HG03066 (cell line): ENCODE results near the gene PRRT2.
A peak's percentile ranks its signal among the peaks of the same experiment; 100 is the strongest.

Experiments
- ATAC-seq: cut with Tn5 transposase; IDR thresholded peaks from one replicate; pipeline ENCODE4 v1.9.1; 2021; ENCODE audit warnings: low read depth; ENCODE audit not compliant: unreplicated experiment

The PRRT2 gene

DNA sequence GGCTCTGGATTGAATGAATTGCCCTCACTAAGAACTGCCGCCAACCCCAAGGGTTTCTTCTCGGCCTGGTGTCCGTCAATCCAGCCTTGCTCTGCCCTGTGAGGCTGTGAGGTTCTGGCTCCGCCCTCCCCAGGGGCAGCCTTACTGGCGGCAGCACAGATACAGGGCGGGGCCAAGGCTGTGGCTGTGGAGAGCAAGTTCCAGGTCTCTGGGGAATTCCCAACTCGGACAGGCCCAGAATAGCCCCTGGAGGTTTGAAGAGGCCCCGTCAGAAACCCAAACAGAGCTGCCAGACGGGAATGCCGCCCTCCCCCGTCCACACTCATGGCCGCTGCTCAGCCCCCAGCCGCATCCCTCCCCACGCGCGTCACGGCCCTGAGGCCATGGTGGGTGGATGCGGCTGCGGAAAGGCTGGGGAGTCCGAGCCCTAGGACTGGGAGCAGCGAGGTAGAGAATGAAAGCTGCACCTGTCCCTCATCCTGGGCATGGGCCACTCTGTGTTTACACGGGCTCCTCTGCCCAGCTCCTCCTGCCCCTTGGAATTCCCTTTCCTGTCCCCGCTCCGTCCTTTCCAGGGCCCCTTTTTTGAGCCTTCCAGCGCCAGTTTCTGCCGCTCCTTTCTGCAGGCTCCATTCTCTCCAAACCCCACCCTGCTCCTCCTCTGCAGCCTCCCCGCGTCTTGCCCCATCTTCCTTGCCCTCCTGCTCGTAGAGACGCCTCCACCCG, 660 bp upstream of the PRRT2 start:
- peak; percentile 45 for ATAC-seq

DNA sequence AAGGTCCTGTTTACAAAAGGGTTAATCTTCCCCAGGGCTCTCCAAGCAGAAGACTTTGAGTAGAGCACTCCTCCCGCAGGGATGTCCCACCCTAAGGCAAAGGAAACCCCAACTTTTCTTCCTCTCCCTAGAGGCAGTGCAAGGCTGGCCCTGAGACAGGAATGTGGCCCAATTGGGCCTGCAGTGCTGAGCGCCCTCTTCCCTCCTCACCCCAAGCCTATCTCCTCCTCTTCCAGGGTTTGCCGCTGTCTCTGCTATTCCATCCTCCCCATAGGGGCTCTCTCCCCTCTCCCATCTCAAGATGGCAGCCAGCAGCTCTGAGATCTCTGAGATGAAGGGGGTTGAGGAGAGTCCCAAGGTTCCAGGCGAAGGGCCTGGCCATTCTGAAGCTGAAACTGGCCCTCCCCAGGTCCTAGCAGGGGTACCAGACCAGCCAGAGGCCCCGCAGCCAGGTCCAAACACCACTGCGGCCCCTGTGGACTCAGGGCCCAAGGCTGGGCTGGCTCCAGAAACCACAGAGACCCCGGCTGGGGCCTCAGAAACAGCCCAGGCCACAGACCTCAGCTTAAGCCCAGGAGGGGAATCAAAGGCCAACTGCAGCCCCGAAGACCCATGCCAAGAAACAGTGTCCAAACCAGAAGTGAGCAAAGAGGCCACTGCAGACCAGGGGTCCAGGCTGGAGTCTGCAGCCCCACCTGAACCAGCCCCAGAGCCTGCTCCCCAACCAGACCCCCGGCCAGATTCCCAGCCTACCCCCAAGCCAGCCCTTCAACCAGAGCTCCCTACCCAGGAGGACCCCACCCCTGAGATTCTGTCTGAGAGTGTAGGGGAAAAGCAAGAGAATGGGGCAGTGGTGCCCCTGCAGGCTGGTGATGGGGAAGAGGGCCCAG, 1.0 kb downstream of the PRRT2 start:
- no peak for ATAC-seq

DNA sequence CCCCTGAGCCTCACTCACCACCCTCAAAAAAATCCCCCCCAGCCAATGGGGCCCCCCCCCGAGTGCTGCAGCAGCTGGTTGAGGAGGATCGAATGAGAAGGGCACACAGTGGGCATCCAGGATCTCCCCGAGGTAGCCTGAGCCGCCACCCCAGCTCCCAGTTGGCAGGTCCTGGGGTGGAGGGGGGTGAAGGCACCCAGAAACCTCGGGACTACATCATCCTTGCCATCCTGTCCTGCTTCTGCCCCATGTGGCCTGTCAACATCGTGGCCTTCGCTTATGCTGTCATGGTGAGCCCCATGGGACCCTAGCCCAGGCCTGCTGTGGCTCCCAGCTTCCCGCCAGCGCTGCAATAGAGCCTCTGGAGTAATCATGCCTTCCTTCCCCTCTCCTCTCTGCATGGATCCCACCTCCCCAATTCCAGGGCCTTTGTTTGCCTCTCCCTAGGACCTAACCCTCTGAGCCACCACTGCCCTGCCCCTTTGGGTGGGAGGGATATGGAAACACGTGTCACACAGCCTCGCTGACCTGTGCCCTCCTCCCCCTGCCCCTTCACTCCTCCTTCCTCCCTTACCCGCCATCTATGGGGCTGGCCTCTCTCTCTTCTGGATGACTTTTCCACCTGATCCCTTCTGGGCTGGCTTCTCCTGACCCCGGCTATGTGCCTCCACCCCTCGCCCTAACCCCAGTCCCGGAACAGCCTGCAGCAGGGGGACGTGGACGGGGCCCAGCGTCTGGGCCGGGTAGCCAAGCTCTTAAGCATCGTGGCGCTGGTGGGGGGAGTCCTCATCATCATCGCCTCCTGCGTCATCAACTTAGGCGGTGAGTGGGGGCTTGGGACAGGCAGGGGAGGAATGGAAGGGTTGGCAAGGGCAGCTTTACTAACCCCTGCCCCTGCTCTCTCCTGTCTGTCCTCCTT, 1.9 kb downstream of the PRRT2 start:
- no peak for ATAC-seq

DNA sequence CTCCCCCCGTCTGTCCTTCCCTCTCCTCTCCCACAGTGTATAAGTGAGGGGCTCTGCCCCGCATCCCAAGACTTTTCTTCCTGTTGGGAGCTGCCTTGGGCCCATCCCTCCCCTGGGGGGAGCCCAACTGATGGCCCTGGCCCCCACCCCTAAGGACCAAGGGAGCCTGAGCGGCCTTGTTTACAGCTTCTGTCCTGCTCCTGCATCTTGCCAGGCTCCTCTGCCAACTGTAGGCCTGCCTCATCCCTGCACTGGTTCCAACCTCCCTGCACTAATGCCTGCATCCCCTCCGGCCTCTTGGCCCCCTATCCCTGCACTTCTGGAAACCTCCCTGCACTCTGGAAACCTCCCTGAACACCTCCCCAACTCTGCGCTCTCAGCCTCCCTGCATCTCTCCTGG, 2.6 kb downstream of the PRRT2 start:
- no peak for ATAC-seq

DNA sequence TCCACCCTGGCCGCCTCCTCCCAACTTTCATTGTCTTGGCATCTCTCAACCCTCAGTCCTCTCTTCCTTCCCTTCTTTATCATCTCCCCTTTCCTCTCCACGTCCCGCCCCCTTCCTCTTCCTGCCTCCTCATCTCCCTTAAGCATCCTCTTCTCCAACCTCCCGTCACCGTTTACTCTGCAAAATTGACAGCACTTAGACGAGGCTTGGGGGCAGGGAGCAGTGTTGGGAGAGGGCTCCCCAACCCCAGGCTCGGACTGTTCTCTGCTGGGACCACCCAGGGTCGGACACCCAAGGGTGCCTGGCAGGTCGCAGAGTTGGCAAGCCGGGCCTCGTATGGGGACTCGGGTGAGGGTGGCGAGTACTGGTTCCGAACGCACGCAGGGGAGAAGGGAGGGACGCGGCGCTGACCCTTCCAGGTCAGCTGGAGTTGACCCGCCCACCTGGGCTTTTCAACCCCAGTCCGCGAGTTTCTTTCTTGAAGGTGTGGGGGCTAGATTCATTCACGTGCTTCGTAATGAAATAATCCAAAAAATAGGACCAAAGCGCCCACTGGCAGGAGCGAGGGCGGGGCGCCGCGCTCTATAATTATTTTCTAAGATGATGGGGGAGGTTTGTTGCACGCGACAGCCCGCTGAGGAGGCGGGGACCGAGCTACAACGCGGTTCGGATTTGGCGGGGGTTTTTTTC, 3.2 kb downstream of the PRRT2 start:
- ATAC-seq, result no peak

DNA sequence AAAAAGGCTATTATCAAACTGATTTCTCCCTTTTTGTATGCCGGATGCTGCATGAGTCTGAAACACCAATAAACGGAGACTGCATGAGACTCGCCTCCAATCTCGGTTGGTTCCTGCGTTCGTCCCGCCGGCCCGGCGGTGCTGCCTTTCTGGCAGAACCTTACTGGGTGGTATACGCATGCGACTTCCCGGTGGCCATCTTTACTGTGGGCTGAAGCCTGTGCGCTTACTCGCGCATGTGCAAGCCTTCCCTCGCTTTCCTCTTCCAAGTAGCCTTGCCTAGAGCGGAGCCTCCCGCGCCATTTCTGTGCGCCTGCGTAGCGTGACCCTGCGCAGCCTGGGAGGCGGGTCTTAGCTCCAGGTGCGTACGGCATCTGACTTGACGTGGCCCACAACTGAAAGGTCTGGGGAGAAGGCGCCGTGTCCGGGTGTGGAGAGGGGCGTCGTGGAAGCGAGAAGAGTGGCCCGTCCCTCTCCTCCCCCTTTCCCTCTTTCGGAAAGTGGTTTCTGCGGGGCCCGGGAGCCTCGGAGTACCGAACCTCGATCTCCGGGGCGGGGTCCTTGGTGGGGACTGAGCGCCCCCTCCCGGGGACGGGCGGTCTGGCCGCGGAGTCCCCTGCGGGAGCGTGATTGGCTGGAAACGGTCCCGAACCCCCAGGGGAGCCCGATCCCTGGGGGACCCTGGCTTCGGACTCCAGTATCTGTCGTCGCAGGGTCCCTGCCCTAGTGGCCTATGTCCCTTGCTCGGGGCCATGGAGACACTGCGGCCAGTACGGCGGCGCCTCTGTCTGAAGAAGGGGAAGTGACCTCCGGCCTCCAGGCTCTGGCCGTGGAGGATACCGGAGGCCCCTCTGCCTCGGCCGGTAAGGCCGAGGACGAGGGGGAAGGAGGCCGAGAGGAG, 4.0 kb downstream of the PRRT2 start, which contains the start of gene PAGR1:
TSS of gene PAGR1 (plus strand) at position 360 of the 901 bp plus-strand sequence. CDS start at position 734, 374 bp downstream.
- ATAC-seq, result peak; percentile 51

DNA sequence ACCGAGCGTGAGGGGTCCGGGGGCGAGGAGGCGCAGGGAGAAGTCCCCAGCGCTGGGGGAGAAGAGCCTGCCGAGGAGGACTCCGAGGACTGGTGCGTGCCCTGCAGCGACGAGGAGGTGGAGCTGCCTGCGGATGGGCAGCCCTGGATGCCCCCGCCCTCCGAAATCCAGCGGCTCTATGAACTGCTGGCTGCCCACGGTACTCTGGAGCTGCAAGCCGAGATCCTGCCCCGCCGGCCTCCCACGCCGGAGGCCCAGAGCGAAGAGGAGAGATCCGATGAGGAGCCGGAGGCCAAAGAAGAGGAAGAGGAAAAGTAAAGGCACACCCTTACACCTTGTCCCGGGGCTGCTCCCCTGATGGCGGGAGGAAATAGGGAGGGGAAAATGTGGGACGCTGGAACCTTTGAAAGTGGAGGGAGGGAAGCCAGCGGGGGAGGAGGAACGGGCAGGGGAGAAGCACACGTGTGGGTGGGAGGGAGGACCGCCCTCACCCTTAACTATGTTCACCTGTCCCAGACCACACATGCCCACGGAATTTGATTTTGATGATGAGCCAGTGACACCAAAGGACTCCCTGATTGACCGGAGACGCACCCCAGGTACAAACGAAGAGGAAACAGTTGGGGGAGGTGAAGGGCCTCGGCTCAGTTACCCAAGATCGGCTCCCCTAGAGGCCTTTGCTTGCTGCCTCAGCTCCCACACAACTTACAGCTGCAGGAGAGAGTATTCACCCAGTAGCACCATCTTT, 4.9 kb downstream of the PRRT2 start:
- ATAC-seq, result no peak

DNA sequence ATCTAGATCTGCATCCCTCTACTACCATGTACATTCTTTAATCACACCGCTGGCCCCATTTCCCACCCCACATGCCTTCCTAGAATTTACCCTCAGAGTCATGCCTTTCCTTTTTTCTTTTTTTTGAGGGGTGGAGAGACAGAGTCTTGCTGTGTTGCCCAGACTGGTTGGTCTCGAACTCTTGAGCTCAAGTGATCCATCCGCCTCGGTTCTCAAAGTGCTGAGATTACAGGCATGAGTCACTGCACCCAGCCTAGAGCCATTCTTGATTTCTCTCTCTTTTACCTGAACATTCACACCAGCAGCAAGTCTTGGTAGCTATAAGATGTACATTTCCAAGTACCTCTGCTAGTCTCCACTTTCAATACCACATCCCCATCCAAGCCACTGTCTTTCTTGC, 6.1 kb downstream of the PRRT2 start:
- no peak for ATAC-seq

DNA sequence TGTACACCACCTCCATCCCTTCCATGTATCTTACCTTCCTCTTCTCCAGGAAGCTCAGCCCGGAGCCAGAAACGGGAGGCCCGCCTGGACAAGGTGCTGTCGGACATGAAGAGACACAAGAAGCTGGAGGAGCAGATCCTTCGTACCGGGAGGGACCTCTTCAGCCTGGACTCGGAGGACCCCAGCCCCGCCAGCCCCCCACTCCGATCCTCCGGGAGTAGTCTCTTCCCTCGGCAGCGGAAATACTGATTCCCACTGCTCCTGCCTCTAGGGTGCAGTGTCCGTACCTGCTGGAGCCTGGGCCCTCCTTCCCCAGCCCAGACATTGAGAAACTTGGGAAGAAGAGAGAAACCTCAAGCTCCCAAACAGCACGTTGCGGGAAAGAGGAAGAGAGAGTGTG, 7.5 kb downstream of the PRRT2 start:
- ATAC-seq, result no peak

DNA sequence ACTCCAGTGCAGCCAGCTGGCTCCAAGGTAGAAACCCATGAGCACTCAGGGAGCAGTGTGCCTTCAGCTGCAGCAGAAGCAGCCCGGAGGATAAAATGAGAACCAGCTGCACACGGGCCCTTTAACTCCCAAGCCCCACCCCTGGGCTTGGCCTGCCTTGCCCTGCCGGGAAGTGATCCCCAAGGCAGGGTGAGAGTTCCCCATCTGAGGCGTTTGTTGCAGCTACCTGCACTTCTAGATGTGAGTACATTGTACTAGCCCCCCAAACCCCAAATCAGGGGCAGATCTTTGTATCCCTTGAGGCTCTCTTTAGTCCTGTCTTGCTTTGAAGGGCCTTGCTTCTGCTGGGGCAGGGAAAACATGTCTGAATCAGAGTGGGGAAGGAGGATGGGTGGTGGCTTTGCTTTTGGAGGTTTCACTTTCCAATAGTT, 8.3 kb downstream of the PRRT2 start, which contains the start of gene MVP:
TSS of gene MVP (plus strand) at position 192 of the 431 bp plus-strand sequence. CDS start 10,088 bp downstream, outside the sequence.
- no peak for ATAC-seq

DNA sequence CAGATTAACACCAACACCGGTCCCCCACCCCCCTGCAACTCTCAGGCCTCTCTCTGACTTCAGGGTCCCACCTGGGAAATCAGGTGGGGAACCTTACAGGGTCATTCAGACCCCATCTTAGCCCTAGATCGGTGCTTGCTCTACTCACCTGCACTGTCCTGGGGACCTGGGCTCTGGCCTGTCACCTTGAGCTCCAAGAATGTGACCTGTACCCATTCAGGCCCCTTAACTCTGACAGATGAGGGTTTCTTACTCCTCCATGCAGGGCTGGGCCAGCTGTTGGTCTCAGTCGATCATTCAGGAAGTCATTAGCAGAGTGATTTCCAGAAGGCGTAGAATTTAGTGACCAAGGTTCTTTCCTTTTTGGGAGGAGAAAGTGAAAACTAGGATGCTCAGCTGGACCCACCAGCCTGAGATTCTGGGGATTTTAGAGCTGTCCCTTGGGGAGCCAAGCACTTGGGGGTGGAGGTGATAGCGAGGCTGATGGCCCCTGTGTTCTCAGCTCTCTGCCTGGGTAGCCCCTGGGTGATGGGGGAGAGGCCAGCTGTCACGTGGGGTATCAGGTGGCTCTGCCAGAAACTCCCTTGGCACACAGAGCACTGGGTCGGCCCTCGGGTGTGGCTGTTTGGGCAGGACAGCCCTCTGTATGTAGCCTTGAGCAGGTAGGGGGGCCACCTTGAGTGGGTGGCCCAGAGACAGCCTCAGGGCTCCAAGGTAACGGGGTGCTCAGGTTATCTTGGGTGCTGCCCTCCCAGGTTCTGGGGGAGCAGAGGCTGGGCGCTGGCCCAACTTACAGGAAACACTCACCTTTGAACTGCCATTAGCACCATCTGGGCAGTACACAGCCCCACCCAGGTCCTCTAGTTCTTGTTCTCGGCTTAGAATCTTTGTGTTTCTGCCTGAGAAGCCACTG, 9.0 kb downstream of the PRRT2 start:
- peak; percentile 36 for ATAC-seq

DNA sequence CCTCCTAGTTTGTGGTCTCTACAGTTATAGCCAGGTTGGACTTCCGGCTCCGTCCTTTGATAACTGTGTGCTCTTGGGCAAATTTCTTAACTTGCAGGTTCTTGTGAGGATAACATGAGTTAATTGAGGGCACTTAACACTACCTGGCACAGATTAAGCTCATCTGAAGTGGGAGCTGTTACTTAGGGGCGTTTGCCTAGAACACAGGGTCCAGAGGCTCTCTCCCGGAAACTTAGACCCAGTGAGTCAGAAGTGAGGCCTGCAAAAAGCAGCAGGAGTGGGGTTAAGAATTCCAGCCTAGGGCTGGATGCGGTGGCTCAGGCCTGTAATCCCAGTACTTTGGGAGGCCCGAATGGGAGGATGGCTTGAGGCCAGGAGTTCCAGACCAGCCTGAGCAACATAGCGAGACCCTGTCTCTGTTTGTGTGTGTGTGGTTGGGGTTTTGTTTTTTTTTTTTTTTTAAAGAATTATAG, 9.7 kb downstream of the PRRT2 start:
- ATAC-seq, result no peak

DNA sequence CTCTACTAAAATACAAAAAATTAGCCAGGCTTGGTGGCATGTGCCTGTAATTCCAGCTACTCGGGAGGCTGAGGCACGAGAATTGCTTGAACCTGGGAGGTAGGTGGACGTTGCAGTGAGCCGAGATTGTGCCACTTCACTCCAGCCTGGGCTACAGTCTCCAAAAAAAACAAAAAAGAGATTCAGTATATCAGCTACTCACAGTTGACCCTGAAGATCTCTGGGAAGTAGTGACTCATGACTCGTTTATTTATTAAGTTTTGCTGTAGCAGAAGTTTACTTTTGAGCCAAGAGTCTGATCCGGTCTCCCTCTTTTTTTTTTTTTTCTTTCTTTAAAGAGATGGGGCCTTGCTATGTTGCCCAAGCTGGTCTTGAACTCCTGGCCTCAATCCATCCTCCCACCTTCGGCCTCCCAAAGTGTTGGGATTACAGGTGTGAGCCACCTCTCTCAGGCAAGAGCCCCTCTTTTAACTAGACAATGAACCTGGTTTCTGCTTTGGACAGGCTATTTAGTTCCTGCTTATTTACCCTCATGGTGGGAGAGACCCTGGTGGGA, 12.7 kb downstream of the PRRT2 start:
- ATAC-seq, result no peak

DNA sequence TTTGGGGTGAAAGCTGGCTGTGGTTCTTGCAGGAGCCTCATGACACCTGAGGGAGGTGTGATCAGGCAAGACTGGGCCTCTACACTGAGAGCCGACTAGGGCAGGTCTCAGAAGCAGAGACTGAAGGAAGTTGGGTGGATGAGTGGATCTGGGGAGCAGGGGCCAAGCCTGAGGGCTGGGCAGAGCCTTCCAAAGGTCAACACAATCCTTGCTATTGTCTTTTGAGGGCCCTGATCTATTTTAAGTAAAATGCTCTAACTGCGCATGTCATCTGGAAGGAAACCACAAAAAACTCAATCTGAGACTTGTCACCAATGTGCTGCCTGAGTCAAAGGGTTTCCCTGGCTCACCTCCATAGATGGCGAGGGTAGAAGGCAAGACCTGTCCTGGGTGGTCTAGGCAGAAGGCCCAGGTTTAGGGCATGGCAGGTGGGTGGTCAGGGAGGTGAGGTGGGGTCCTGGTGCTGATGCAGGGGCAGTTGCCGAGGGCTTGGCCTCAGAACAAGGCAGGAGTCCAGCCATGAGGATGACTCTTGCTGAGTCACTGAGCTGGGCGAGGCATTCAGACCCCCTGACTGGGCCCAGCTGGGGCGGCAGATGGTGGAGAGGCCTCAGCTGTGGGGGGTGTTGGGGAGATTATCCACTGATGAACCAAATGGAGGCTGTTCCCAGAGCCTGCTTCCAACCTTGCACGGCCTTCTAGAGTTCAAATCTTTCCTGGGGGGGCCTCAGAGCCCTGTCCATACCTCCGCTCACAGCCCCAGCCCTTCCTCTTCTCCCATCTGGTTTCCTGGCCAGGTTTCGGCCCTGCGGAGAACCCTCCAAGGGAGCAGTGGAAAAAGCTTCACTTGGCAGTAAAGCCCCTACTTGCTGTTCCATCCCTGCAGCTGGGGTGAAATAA, 13.4 kb downstream of the PRRT2 start:
- ATAC-seq, result no peak

DNA sequence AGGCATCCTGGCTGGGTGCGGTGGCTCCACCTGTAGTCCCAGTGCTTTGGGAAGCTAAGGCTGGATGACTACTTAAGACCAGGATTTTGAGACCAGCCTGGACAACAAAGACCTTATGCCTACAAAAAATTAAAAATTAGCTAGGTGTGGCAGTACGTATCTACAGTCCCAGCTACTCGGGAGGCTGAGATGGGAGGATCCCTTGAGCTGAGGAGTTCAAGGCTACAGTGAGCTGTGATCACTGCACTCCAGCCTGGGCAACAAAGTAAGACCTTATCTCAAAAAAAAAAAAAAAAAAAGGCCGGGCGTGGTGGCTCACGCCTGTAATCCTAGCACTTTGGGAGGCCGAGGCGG, 14.3 kb downstream of the PRRT2 start:
- no peak for ATAC-seq

DNA sequence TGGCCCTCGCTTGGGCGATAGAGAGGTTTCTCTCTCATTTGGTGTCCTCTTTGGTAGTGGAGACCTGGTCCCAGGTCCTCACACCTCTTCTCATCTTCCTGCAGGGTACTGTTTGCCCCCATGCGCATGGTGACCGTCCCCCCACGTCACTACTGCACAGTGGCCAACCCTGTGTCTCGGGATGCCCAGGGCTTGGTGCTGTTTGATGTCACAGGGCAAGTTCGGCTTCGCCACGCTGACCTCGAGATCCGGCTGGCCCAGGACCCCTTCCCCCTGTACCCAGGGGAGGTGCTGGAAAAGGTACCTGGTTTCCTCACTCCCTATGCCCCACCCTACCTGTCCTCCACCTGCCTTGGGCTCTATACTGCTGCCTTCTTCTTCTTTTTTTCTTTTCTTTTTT, 18.8 kb downstream of the PRRT2 start:
- ATAC-seq, result no peak
